KMS-11 (cell line): ENCODE results near the gene WDR26.
A peak's percentile ranks its signal among the peaks of the same experiment; 100 is the strongest.
"Not testable (repeated sequence)": the region's sequence is repeated elsewhere in the genome, so short reads cannot be mapped to it uniquely, and the experiment has no call there.

ENCODE experiments used
- H2AFZ ChIP-seq: fragments of 200-600 bp; sonication (generic); 2 replicates; pipeline ENCODE4 v1.6.1; 2016; ENCODE audit warnings: antibody characterized with exemption, mixed run types, low read depth
- H3K27ac ChIP-seq: fragments of 200-600 bp; sonication (generic); 2 replicates; pipeline ENCODE4 v1.6.1; 2016; ENCODE audit warnings: mild to moderate bottlenecking, mixed run types
- H3K27me3 ChIP-seq: fragments of 200-600 bp; sonication (generic); 2 replicates; pipeline ENCODE4 v1.6.1; 2017; ENCODE audit warnings: mild to moderate bottlenecking, low read depth, mixed run types, moderate library complexity; ENCODE audit not compliant: insufficient read depth
- H3K36me3 ChIP-seq: fragments of 200-600 bp; sonication (generic); 2 replicates; pipeline ENCODE4 v1.6.1; 2017; ENCODE audit warnings: mild to moderate bottlenecking, mixed run types; ENCODE audit not compliant: insufficient read depth
- H3K4me1 ChIP-seq: fragments of 200-600 bp; sonication (generic); 2 replicates; pipeline ENCODE4 v1.6.1; 2016; ENCODE audit warnings: mild to moderate bottlenecking, low read depth, mixed run types; ENCODE audit not compliant: poor library complexity, severe bottlenecking
- H3K4me2 ChIP-seq: fragments of 200-600 bp; sonication (generic); 2 replicates; pipeline ENCODE4 v1.7.0; 2016; ENCODE audit warnings: mild to moderate bottlenecking, mixed run types
- H3K4me3 ChIP-seq: fragments of 200-600 bp; sonication (generic); IDR thresholded peaks from 2 replicates; pipeline ENCODE4 v1.6.1; 2017; ENCODE audit warnings: low read depth, low read length, mixed read lengths; ENCODE audit not compliant: insufficient read depth
- H3K79me2 ChIP-seq: fragments of 200-600 bp; sonication (generic); 2 replicates; pipeline ENCODE4 v1.6.1; 2016; ENCODE audit warnings: low read depth, mixed run types; ENCODE audit not compliant: insufficient read depth
- H3K9ac ChIP-seq: fragments of 200-600 bp; sonication (generic); 2 replicates; pipeline ENCODE4 v1.6.1; 2016; ENCODE audit warnings: mild to moderate bottlenecking, mixed run types
- H4K20me1 ChIP-seq: fragments of 200-600 bp; sonication (generic); 2 replicates; pipeline ENCODE4 v1.6.1; 2016; ENCODE audit warnings: mild to moderate bottlenecking, mixed run types; ENCODE audit not compliant: insufficient read depth
- TF ChIP-seq, protein P1 (sequence below): fragments of 200-600 bp; sonication (generic); conservative IDR thresholded peaks from 2 replicates; pipeline ENCODE4 v1.6.1; 2017; ENCODE audit warnings: low read depth, mild to moderate bottlenecking, antibody characterized with exemption, low read length, moderate library complexity, mixed read lengths

Gene WDR26

DNA sequence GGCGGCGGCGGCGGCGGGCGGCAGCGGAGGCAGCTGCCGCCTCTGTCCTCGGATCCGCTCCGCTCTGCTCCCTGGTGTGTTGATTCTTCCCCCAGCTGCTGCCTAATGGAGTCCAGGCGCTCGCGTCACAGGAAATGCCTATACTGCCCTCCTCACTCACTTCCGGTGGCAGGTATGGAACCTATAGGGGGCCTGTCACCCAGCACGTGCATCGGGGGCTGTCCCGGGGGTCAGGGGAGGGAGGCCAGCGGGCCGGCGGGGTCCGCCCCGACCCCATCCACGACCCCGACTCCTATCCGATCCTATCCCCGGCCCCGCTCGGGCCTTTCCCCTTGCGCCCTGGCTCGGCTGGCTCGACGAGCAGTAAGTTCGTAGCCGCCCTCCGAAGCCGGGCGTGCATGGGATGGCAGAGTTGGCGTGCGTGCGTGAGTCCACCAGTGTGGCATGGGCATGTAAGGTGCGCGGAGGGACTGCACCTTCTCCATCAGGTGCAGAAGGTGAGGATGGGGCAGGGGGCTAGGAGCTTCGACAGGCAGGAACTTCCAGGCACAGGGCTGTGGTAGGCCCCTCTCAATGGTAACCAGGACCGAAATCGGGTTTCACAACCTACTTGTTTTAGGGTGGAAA lies at the start of gene WDR26:
Gene WDR26, minus strand, starts transcription at position 107 of the 627 bp plus-strand sequence.
- Histone ChIP-seq H3K4me2 (peak within 1 kb of the TSS; percentile 98), H3K4me3 (peak within 1 kb of the TSS; percentile 87), H3K27me3 (no peaks in the 10 kb centered on the region), H2AFZ (peak within 1 kb of the TSS; percentile 82), H3K27ac (peak within 1 kb of the TSS; percentile 74), H4K20me1 (peaks cover 2% of the 10 kb centered on the region; the same call in 1 of the 2 replicates), H3K36me3 (0 out of 2 replicates have a peak, but pooled peaks cover 3% of the 10 kb centered on the region), H3K9ac (peak within 1 kb of the TSS; percentile 92), H3K4me1 (peaks cover 49% of the 10 kb centered on the region), H3K79me2 (peaks cover 66% of the 10 kb centered on the region)
- TF ChIP-seq, protein P1, sequence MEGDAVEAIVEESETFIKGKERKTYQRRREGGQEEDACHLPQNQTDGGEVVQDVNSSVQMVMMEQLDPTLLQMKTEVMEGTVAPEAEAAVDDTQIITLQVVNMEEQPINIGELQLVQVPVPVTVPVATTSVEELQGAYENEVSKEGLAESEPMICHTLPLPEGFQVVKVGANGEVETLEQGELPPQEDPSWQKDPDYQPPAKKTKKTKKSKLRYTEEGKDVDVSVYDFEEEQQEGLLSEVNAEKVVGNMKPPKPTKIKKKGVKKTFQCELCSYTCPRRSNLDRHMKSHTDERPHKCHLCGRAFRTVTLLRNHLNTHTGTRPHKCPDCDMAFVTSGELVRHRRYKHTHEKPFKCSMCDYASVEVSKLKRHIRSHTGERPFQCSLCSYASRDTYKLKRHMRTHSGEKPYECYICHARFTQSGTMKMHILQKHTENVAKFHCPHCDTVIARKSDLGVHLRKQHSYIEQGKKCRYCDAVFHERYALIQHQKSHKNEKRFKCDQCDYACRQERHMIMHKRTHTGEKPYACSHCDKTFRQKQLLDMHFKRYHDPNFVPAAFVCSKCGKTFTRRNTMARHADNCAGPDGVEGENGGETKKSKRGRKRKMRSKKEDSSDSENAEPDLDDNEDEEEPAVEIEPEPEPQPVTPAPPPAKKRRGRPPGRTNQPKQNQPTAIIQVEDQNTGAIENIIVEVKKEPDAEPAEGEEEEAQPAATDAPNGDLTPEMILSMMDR: no peak

DNA sequence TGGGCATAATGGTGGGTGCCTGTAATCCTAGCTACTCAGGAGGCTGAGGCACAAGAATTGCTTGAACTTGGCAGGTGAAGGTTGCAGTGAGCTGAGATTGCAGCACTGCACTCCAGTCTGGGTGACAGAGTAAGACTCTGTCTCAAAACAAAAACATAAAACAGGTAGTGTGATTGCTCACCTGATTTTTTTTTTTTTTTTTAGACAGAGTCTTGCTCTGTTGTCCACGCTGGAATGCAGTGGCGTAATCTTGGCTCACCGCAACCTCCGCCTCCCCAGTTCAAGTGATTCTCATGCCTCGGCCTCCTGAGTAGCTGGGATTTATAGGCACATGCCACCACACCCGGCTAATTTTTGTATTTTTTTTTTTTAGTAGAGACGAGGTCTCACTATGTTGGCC lies 48.6 kb upstream of the WDR26 start:
- not testable (repeated sequence) for H3K9ac ChIP-seq, H3K79me2 ChIP-seq, H3K36me3 ChIP-seq, H3K4me2 ChIP-seq, H3K27me3 ChIP-seq, H3K4me1 ChIP-seq, H3K27ac ChIP-seq, H2AFZ ChIP-seq, H3K4me3 ChIP-seq, H4K20me1 ChIP-seq

DNA sequence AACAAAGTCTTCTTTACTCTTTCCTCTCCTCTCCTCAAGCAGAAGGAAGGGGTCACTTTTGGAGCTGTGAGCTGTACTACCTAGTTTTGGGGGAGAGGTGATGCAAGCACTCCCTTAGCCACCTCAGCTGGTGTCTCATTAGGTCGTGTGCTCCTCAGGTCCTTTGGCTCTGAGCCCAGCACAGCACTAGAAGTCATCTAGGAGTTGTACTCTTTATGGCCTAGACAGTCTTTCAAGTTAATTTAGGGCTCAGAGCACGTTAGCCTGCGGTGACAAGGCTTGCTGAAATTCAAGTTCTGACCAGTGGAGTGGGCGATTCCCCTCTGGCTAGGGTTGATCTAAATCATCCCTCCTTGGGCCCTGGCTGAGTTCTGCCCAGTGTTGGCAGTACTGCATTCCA lies 48.0 kb upstream of the WDR26 start:
- Histone ChIP-seq H3K27me3 (no peaks in the 10 kb centered on the region), H3K36me3 (no peaks in the 10 kb centered on the region), H3K4me1 (no peaks in the 10 kb centered on the region), H2AFZ (no peak overlapping the region), H3K4me2 (no peak overlapping the region), H3K27ac (no peak overlapping the region), H3K9ac (no peak overlapping the region), H3K79me2 (no peaks in the 10 kb centered on the region), H4K20me1 (no peaks in the 10 kb centered on the region), H3K4me3 (no peak overlapping the region)
- TF ChIP-seq, protein P1: no peak

DNA sequence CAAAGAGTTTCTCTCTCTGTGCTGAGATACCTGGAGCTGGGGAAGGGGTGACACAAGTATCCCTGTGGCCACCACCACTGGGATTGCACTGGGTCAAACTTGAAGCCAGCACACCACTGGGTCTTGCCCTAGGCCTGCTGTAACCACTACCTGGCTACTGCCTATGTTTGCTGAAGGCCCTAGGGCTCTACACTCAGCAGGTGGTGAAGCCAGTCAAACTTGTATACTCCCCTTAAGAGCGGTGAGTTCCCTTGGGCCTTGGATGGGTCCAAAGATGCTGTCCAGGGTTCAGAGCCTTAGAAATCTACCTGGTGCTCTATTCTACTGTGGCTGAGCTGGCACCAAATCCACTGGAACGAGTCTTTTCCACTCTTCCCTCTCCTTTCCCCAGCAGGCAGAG lies 47.0 kb upstream of the WDR26 start:
- H3K4me2 ChIP-seq: no peak overlapping the region
- H3K27ac ChIP-seq: no peak overlapping the region
- no peak overlapping the region for H3K9ac ChIP-seq
- H3K4me1 ChIP-seq: no peaks in the 10 kb centered on the region
- H4K20me1 ChIP-seq: no peaks in the 10 kb centered on the region
- no peaks in the 10 kb centered on the region for H3K27me3 ChIP-seq
- H3K36me3 ChIP-seq: no peaks in the 10 kb centered on the region
- H2AFZ ChIP-seq: no peak overlapping the region
- H3K79me2 ChIP-seq: no peaks in the 10 kb centered on the region
- no peak overlapping the region for H3K4me3 ChIP-seq
- TF ChIP-seq, protein P1: no peak

DNA sequence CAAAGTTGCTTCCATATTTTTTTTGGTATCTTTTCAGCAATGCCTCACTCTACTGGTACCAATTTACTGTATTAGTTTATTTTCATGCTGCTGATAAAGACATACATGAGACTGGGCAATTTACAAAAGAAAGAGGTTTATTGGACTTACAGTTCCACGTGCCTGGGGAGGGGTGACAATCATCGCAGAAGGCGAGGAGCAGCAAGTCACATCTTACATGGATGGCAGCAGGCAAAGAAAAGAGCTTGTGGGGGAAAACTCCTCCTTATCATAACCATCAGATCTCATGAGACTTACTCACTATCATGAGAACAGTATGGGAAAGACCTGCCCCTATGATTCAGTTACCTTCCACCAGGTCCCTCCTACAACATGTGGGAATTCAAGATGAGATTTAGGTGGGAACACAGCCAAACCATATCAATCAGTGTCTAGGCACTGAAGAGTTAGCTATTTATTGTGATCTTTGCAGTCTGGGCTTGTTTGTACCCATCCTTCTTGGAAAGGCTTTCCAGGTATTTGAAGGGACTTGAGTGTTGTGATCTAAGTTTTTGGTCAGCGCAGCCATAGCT lies 46.4 kb upstream of the WDR26 start:
- H3K9ac ChIP-seq, H3K4me3 ChIP-seq, H3K4me1 ChIP-seq, H2AFZ ChIP-seq, H3K79me2 ChIP-seq, H4K20me1 ChIP-seq, H3K36me3 ChIP-seq, H3K4me2 ChIP-seq, H3K27me3 ChIP-seq, H3K27ac ChIP-seq: not testable (repeated sequence)

DNA sequence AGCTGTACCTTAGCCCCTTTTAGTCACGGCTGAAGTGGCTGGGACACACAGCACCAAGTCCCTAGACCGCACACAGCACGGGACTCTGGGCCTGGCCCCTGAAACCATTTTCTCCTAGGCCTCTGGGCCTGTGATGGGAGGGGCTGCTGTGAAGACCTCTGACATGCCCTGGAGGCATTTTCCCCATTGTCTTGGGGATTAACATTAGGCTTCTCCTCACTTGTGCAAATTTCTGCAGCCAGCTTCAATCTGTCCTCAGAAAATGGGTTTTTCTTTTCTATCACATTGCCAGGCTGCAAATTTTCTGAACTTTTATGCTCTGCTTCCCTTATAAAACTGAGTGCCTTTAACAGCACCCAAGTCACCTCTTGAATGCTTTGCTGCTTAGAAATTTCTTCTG lies 45.6 kb upstream of the WDR26 start:
- H3K4me3 ChIP-seq, H3K9ac ChIP-seq, H3K79me2 ChIP-seq, H3K4me1 ChIP-seq, H3K27me3 ChIP-seq, H4K20me1 ChIP-seq, H3K27ac ChIP-seq, H2AFZ ChIP-seq, H3K36me3 ChIP-seq, H3K4me2 ChIP-seq: not testable (repeated sequence)
